Lung (tissue), 12 donors: ENCODE data around the gene CNTNAP2. TPM values are rescaled to one million over a fixed set of nuclear protein-coding genes. Genes with fewer than 3 reads are reported as not detected.

ENCODE experiments used
- ATAC-seq: fragments of 200-7000 bp; cut with Tn5 transposase; one replicate; pipeline ENCODE4 v1.9.1; 2020; ENCODE audit warnings: moderate number of reproducible peaks; ENCODE audit not compliant: insufficient read depth, low FRiP score
- DNase-seq, 3 donors: peaks; one replicate each; pipeline ENCODE4 v3.0.0-alpha.2; 2013 to 2017
- H3K27ac ChIP-seq, 2 donors: one replicate each; pipeline ENCODE4 v1.5.1; 2013; ENCODE audit warnings: mild to moderate bottlenecking in 2 of 2, moderate library complexity in 2 of 2, control low read depth in 1 of 2, inconsistent platforms in 1 of 2, low read depth in 1 of 2, low read length in 1 of 2
- H3K27me3 ChIP-seq, 3 donors: one replicate each; pipeline ENCODE4 v1.5.1; 2013; ENCODE audit warnings: low read length in 2 of 3; ENCODE audit not compliant: control insufficient read depth in 3 of 3, insufficient read depth in 3 of 3
- H3K36me3 ChIP-seq, 4 donors: one replicate each; pipeline ENCODE4 v1.5.1; 2013; ENCODE audit warnings: low read length in 4 of 4, mild to moderate bottlenecking in 1 of 4, moderate library complexity in 1 of 4; ENCODE audit not compliant: control insufficient read depth in 4 of 4, insufficient read depth in 4 of 4
- H3K4me1 ChIP-seq, 5 donors: one replicate each; pipeline ENCODE4 v1.5.1; 2013; ENCODE audit warnings: low read length in 5 of 5, mild to moderate bottlenecking in 2 of 5, moderate library complexity in 1 of 5; ENCODE audit not compliant: control insufficient read depth in 5 of 5, insufficient read depth in 5 of 5
- H3K4me3 ChIP-seq: one replicate; pipeline ENCODE4 v1.5.1; 2013; ENCODE audit warnings: mild to moderate bottlenecking, control low read depth, moderate library complexity
- H3K9ac ChIP-seq, 2 donors: one replicate each; pipeline ENCODE4 v1.5.1; 2013; ENCODE audit warnings: low read length in 2 of 2, control low read depth in 1 of 2; ENCODE audit not compliant: insufficient read depth in 1 of 2
- H3K9me3 ChIP-seq, 4 donors: one replicate each; pipeline ENCODE4 v1.5.1; 2013; ENCODE audit warnings: low read length in 3 of 4, mild to moderate bottlenecking in 1 of 4, moderate library complexity in 1 of 4; ENCODE audit not compliant: control insufficient read depth in 4 of 4, insufficient read depth in 3 of 4
- WGBS, 2 donors: extraction: QIAGEN DNeasy Blood & Tissue Kit; methylation state at CpG; one replicate each; pipeline ENCODE4 v1.1.7; 2013; 5-methylcytosine and 5-hydroxymethylcytosine counted together
- polyA plus RNA-seq, 2 donors: library from polyadenylated mRNA; stranded (reverse); fragments of 200-250 nt; gene quantifications; one replicate each; pipeline ENCODE4 v1.2.1, GENCODE V29; 2013
- total RNA-seq, 2 donors: library from RNA; depleted of rRNA in 1 of 2; stranded (reverse); fragments of >200 nt in 1 of 2; gene quantifications; one replicate each; pipeline ENCODE4 v1.2.1, GENCODE V29; 2014 to 2021
- TF ChIP-seq, protein P1 (sequence below): IDR thresholded peaks from 2 replicates; pipeline ENCODE4 v1.5.1; 2012; ENCODE audit warnings: mild to moderate bottlenecking; ENCODE audit errors: control extremely low read depth, extremely low read depth
- donor health status: control.
- donor health status: control.
- donor health status: Bipolar disorder and iron deficiency.
- donor health status: healthy.
- donor health status: DM: yes; HTN: yes; CAD: no.

CNTNAP2 gene
- total and polyA plus RNA-seq, 4 donors = 0.18 to 45.3 (median 0.52) TPM

DNA sequence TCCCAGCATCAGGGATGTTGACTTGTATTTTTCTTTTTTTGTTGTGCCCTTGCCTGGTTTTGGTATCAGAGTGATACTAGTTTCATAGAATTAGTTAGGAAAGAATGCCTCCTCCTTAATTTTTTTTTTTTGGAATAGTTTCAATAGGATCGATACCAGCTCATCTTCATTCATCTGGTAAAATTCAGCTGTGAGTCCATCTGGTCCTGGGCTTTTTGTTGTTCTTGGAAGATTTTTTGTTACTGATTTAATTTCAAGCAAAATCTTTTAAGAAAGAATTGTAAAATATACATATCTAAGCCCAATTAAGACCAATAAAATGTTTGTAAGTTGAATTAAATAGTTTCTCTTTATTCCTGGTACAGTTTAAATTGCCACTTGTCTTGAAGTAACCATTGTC is 1159.5 kb downstream of the CNTNAP2 start:
- H3K27me3 ChIP-seq = no peaks in the 10 kb centered on the region
- DNase-seq = no peak
- H3K4me1 ChIP-seq = peaks cover 0 to 19% (median 5%) of the 10 kb centered on the region in 5 donors
- no peak overlapping the region for H3K27ac ChIP-seq
- H3K36me3 ChIP-seq = no peaks in the 10 kb centered on the region
- H3K4me3 ChIP-seq = no peak overlapping the region
- 83 to 93% methylated on average over 1 of the region's 1 CpG for WGBS, 2 donors
- no peak overlapping the region for H3K9ac ChIP-seq
- TF ChIP-seq, protein P1, sequence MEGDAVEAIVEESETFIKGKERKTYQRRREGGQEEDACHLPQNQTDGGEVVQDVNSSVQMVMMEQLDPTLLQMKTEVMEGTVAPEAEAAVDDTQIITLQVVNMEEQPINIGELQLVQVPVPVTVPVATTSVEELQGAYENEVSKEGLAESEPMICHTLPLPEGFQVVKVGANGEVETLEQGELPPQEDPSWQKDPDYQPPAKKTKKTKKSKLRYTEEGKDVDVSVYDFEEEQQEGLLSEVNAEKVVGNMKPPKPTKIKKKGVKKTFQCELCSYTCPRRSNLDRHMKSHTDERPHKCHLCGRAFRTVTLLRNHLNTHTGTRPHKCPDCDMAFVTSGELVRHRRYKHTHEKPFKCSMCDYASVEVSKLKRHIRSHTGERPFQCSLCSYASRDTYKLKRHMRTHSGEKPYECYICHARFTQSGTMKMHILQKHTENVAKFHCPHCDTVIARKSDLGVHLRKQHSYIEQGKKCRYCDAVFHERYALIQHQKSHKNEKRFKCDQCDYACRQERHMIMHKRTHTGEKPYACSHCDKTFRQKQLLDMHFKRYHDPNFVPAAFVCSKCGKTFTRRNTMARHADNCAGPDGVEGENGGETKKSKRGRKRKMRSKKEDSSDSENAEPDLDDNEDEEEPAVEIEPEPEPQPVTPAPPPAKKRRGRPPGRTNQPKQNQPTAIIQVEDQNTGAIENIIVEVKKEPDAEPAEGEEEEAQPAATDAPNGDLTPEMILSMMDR = no peak
- no peaks in the 10 kb centered on the region for H3K9me3 ChIP-seq
- no peak for ATAC-seq

DNA sequence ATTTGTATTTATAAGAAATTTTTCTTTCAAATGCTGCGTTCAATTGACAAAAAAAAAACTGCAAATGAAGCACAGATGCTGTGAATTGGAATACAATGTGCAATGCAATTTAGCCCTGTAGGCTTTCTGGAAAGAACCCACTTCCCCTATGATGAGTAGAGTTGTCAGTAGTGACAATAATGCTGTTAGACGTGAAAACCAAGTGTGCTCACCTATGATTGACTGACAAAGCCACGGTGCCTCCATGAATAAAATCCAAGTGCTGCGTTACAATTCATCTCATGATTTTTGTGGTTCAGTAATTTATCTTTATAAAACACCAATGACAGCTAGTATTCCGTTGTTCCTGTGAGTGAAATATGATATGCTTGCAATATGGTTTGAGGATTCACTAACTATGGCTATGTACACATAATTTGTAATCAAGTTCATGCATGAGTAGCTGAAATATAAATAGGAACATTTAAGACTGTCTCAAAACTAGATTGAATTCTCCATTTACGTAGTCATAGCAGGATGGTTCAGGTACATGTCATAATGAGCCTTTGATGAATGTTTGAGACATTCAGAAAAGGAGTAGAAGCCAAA is 1160.3 kb downstream of the CNTNAP2 start:
- no peak for ATAC-seq
- DNase-seq = no peak
- TF ChIP-seq, protein P1 = no peak
- Histone ChIP-seq H3K27ac (no peak overlapping the region), H3K9me3 (no peaks in the 10 kb centered on the region), H3K27me3 (no peaks in the 10 kb centered on the region), H3K4me3 (no peak overlapping the region), H3K9ac (no peak overlapping the region), H3K4me1 (peaks cover 0 to 12% (median 5%) of the 10 kb centered on the region in 5 donors), H3K36me3 (no peaks in the 10 kb centered on the region)
- 76 to 83% methylated on average over 6 of the region's 6 CpGs for WGBS, 2 donors

DNA sequence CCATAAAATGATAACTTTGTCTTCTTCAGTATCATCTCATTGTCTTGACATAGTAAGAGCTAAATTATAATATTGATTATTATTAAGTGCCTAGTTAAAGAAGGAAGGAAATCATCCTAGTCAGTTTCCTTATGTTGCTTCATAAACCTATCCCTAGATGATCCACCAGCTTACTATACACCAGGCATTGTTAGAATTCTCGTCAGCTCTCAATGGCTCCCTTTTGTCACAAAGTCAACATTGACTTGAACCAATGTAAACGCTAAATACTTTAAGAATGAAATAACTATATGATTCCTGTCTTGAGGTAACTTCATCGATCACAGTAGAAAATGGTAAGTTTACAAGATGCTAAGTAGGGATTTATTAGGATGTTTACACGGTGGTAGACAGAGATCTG is 1162.9 kb downstream of the CNTNAP2 start:
- H3K36me3 ChIP-seq = no peaks in the 10 kb centered on the region
- 60 to 79% methylated on average over 4 of the region's 4 CpGs for WGBS, 2 donors
- no peak overlapping the region for H3K9ac ChIP-seq
- no peak for ATAC-seq
- no peaks in the 10 kb centered on the region for H3K9me3 ChIP-seq
- H3K4me3 ChIP-seq = no peak overlapping the region
- TF ChIP-seq, protein P1 = no peak
- peaks cover 0 to 12% (median 5%) of the 10 kb centered on the region in 5 donors for H3K4me1 ChIP-seq
- H3K27ac ChIP-seq = no peak overlapping the region
- H3K27me3 ChIP-seq = no peaks in the 10 kb centered on the region
- DNase-seq = peak in 2 of 3 donors; percentile 42 to 47

DNA sequence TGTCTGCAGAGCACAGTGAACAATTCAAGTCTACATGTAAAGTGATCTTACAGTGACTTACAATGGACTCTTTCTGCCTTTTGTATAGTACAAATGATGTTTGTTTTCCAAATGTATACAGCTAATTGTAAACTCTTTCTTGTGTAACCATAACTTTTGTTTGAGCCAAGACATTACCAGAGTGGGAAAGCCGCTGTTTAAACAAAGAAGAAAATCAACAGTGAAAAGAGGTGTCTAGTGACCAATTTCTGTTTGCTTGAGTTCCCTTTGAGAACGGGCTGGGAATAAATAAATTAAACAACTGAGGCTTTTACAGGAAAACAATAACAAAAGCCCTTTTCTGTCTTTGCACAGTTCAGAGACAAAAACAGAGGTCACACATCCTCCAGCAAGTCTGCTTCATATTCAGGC is 1163.4 kb downstream of the CNTNAP2 start:
- H3K36me3 ChIP-seq = no peaks in the 10 kb centered on the region
- 54 to 69% methylated on average over 2 of the region's 2 CpGs for WGBS, 2 donors
- peak in 2 of 3 donors; percentile 73 for DNase-seq

More for the DNA sequence above, 1163.4 kb downstream of the CNTNAP2 start:
- no peaks in the 10 kb centered on the region for H3K9me3 ChIP-seq
- no peak overlapping the region for H3K27ac ChIP-seq
- no peak overlapping the region for H3K4me3 ChIP-seq
- no peaks in the 10 kb centered on the region for H3K27me3 ChIP-seq
- peaks cover 0 to 12% (median 5%) of the 10 kb centered on the region in 5 donors for H3K4me1 ChIP-seq
- TF ChIP-seq, protein P1 = no peak
- H3K9ac ChIP-seq = no peak overlapping the region
- no peak for ATAC-seq
